ENCODE data around the gene PDZD2. TPM values are rescaled to one million over a fixed set of nuclear protein-coding genes. Genes with fewer than 3 reads are reported as not detected.

The PDZD2 gene
- total RNA-seq, 1 donor from 2014 or later, result 1.1 TPM

DNA sequence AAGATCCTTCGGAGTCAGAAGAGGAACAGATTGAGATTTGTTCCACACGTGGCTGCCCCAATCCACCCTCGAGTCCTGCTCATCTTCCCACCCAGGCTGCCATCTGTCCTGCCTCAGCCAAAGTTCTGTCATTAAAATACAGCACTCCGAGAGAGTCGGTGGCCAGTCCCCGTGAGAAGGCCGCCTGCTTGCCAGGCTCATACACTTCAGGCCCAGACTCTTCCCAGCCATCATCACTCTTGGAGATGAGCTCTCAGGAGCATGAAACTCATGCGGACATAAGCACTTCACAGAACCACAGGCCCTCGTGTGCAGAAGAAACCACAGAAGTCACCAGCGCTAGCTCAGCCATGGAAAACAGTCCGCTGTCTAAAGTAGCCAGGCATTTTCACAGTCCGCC lies 449.3 kb downstream of the PDZD2 start:
- no peak overlapping the region for H3K4me3 ChIP-seq
- no peaks in the 10 kb centered on the region for H3K9me3 ChIP-seq (ENCODE audit: low read depth)

DNA sequence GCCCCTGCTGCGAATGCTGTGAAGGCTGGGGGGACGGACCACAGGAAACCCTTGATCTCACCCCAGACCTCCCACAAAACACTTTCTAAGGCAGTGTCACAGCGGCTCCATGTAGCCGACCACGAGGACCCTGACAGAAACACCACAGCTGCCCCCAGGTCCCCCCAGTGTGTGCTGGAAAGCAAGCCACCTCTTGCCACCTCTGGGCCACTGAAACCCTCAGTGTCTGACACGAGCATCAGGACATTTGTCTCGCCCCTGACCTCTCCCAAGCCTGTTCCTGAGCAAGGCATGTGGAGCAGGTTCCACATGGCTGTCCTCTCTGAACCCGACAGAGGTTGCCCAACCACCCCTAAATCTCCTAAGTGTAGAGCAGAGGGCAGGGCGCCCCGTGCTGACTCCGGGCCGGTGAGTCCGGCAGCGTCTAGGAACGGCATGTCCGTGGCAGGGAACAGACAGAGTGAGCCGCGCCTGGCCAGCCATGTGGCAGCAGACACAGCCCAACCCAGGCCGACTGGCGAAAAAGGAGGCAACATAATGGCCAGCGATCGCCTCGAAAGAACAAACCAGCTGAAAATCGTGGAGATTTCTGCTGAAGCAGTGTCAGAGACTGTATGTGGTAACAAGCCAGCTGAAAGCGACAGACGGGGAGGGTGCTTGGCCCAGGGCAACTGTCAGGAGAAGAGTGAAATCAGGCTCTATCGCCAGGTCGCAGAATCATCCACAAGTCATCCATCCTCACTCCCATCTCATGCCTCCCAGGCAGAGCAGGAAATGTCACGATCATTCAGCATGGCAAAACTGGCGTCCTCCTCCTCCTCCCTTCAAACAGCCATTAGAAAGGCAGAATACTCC lies 450.4 kb downstream of the PDZD2 start:
- no peaks in the 10 kb centered on the region for H3K27me3 ChIP-seq
- H4K20me1 ChIP-seq (ENCODE audit: low read depth), result no peaks in the 10 kb centered on the region
- Mint-ChIP-seq H3K9me3 (no peaks in the 10 kb centered on the region), H3K4me1 (no peaks in the 10 kb centered on the region), H3K27ac (no peak overlapping the region), H3K36me3 (peaks cover 2% of the 10 kb centered on the region), H3K4me3 (no peak overlapping the region), H3K27me3 (ENCODE audit: insufficient read depth, low read depth) (peaks cover 4% of the 10 kb centered on the region)
- no peaks in the 10 kb centered on the region for H3K9me3 ChIP-seq (ENCODE audit: low read depth)
- H3K79me2 ChIP-seq (ENCODE audit: low read depth), result no peaks in the 10 kb centered on the region
- no peak overlapping the region for H3K27ac ChIP-seq
- H3K4me2 ChIP-seq, result no peak overlapping the region
- no peaks in the 10 kb centered on the region for H3F3A ChIP-seq (ENCODE audit: low read depth)
- TF ChIP-seq, protein P1, sequence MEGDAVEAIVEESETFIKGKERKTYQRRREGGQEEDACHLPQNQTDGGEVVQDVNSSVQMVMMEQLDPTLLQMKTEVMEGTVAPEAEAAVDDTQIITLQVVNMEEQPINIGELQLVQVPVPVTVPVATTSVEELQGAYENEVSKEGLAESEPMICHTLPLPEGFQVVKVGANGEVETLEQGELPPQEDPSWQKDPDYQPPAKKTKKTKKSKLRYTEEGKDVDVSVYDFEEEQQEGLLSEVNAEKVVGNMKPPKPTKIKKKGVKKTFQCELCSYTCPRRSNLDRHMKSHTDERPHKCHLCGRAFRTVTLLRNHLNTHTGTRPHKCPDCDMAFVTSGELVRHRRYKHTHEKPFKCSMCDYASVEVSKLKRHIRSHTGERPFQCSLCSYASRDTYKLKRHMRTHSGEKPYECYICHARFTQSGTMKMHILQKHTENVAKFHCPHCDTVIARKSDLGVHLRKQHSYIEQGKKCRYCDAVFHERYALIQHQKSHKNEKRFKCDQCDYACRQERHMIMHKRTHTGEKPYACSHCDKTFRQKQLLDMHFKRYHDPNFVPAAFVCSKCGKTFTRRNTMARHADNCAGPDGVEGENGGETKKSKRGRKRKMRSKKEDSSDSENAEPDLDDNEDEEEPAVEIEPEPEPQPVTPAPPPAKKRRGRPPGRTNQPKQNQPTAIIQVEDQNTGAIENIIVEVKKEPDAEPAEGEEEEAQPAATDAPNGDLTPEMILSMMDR (IDR thresholded peaks at IDR 0.05), result no peak
- TF ChIP-seq EZH2phosphoT487 (IDR thresholded peaks at IDR 0.05) (no peak), EZH2 (IDR thresholded peaks at IDR 0.05) (no peak)
- no peak overlapping the region for H3K4me3 ChIP-seq
- no peak overlapping the region for H3K9ac ChIP-seq
- H2AFZ ChIP-seq (replicated peaks), result no peak overlapping the region
- no peaks in the 10 kb centered on the region for H3K36me3 ChIP-seq
- DNase-seq (ENCODE audit: low spot score), result no peak
- H3K4me1 ChIP-seq, result no peaks in the 10 kb centered on the region

More for the DNA sequence above, 449.3 kb downstream of the PDZD2 start:
- Mint-ChIP-seq H3K27ac (no peak overlapping the region), H3K9me3 (no peaks in the 10 kb centered on the region), H3K36me3 (peaks cover 2% of the 10 kb centered on the region), H3K4me3 (no peak overlapping the region), H3K27me3 (ENCODE audit: insufficient read depth, low read depth) (peaks cover 3% of the 10 kb centered on the region), H3K4me1 (no peaks in the 10 kb centered on the region)
- TF ChIP-seq EZH2phosphoT487 (IDR thresholded peaks at IDR 0.05), result no peak
- TF ChIP-seq, protein P1 (IDR thresholded peaks at IDR 0.05), result no peak
- no peak for TF ChIP-seq EZH2 (IDR thresholded peaks at IDR 0.05)
- Histone ChIP-seq H2AFZ (replicated peaks) (no peak overlapping the region), H3K4me2 (no peak overlapping the region), H3K79me2 (ENCODE audit: low read depth) (no peaks in the 10 kb centered on the region), H3K27me3 (no peaks in the 10 kb centered on the region), H3K9ac (no peak overlapping the region), H4K20me1 (ENCODE audit: low read depth) (no peaks in the 10 kb centered on the region), H3K36me3 (no peaks in the 10 kb centered on the region), H3K27ac (no peak overlapping the region), H3K4me1 (no peaks in the 10 kb centered on the region), H3F3A (ENCODE audit: low read depth) (no peaks in the 10 kb centered on the region)
- DNase-seq (ENCODE audit: low spot score), result no peak

DNA sequence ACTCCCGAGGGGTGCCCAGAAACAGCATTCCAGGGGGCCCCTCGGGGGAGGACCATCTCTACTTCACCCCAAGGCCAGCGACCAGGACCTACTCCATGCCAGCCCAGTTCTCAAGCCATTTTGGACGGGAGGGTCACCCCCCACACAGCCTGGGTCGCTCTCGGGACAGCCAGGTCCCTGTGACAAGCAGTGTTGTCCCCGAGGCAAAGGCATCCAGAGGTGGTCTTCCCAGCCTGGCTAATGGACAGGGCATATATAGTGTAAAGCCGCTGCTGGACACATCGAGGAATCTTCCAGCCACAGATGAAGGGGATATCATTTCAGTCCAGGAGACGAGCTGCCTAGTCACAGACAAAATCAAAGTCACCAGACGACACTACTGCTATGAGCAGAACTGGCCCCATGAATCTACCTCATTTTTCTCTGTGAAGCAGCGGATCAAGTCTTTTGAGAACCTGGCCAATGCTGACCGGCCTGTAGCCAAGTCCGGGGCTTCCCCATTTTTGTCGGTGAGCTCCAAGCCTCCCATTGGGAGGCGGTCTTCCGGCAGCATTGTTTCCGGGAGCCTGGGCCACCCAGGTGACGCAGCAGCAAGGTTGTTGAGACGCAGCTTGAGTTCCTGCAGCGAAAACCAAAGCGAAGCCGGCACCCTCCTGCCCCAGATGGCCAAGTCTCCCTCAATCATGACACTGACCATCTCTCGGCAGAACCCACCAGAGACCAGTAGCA lies 451.3 kb downstream of the PDZD2 start:
- TF ChIP-seq, protein P1 (IDR thresholded peaks at IDR 0.05), result no peak
- TF ChIP-seq EZH2phosphoT487 (IDR thresholded peaks at IDR 0.05) (no peak), EZH2 (IDR thresholded peaks at IDR 0.05) (no peak)
- Histone ChIP-seq H3K4me2 (no peak overlapping the region), H3K36me3 (no peaks in the 10 kb centered on the region), H4K20me1 (ENCODE audit: low read depth) (no peaks in the 10 kb centered on the region), H2AFZ (replicated peaks) (no peak overlapping the region), H3F3A (ENCODE audit: low read depth) (no peaks in the 10 kb centered on the region), H3K4me1 (no peaks in the 10 kb centered on the region), H3K79me2 (ENCODE audit: low read depth) (no peaks in the 10 kb centered on the region), H3K27me3 (no peaks in the 10 kb centered on the region), H3K9ac (no peak overlapping the region), H3K9me3 (ENCODE audit: low read depth) (no peaks in the 10 kb centered on the region), H3K4me3 (no peak overlapping the region), H3K27ac (no peak overlapping the region)
- Mint-ChIP-seq H3K4me1 (no peaks in the 10 kb centered on the region), H3K36me3 (peaks cover 2% of the 10 kb centered on the region), H3K27me3 (ENCODE audit: insufficient read depth, low read depth) (peaks cover 4% of the 10 kb centered on the region), H3K9me3 (no peaks in the 10 kb centered on the region), H3K27ac (no peak overlapping the region), H3K4me3 (no peak overlapping the region)
- no peak for DNase-seq (ENCODE audit: low spot score)

Measured in neural progenitor cell (in vitro differentiated cells).